ENCODE measurements around the gene MDN1. TPM values are rescaled to one million over a fixed set of nuclear protein-coding genes. Genes with fewer than 3 reads are reported as not detected.

MDN1 gene
- total and polyA plus RNA-seq, 2 of the 13 experiments (the other 11 are each of a cell fraction or from before 2014, with no cell fraction given), result 18.8 to 52.9 TPM

- TF ChIP-seq, protein P1, sequence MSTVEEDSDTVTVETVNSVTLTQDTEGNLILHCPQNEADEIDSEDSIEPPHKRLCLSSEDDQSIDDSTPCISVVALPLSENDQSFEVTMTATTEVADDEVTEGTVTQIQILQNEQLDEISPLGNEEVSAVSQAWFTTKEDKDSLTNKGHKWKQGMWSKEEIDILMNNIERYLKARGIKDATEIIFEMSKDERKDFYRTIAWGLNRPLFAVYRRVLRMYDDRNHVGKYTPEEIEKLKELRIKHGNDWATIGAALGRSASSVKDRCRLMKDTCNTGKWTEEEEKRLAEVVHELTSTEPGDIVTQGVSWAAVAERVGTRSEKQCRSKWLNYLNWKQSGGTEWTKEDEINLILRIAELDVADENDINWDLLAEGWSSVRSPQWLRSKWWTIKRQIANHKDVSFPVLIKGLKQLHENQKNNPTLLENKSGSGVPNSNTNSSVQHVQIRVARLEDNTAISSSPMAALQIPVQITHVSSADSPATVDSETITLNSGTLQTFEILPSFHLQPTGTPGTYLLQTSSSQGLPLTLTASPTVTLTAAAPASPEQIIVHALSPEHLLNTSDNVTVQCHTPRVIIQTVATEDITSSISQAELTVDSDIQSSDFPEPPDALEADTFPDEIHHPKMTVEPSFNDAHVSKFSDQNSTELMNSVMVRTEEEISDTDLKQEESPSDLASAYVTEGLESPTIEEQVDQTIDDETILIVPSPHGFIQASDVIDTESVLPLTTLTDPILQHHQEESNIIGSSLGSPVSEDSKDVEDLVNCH (CRISPR knock-in tag; IDR thresholded peaks at IDR 0.05), result no peak
- TF ChIP-seq ZNF577 (CRISPR knock-in tag; IDR thresholded peaks at IDR 0.05; ENCODE audit: borderline replicate concordance, low read depth) (no peak), MXI1 (IDR thresholded peaks at IDR 0.05; ENCODE audit: borderline replicate concordance, low read depth, low read length) (no peak), ZNF136 (CRISPR knock-in tag; IDR thresholded peaks at IDR 0.05; ENCODE audit: low read depth) (no peak)
Observed at GRCh38 chr6:89623749-89624148, 195.8 kb downstream of the MDN1 start (continued).

DNA sequence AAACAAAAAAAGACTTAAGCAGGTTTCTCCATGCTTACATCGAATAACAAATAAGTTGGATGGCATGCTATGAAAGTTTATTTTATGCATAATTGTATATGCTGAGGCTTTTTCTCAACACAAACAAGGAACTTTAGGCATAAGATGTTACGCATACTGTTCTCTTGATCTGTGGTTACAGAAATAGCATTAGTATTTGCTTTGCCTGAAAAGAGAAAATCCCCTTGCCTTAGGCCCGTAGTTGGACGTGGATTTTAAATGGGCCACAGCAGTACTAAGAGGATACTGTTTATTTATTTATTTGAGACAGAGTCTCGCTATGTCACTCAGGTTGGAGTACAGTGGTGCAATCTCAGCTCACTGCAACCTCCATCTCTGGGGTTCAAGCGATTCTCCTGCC, 200.0 kb downstream of the MDN1 start:
- intact Hi-C loops (cut with micrococcal nuclease; ENCODE audit: unreplicated experiment), result no loop called here
- Histone ChIP-seq H3K36me3 (replicated peaks in 1 of 2; ENCODE audit: control insufficient read depth in 1 of 2, insufficient read depth in 2 of 2, low read length in 2 of 2) (no peaks in the 10 kb centered on the region), H4K20me1 (ENCODE audit: insufficient read depth, low read length) (no peaks in the 10 kb centered on the region), H3K4me3 (replicated peaks in 1 of 3; ENCODE audit: insufficient read depth in 1 of 3, low read depth in 2 of 3, low read length in 3 of 3) (no peak overlapping the region), H2AFZ (ENCODE audit: low read length) (no peak overlapping the region), H3K79me2 (ENCODE audit: insufficient read depth, low read length) (no peaks in the 10 kb centered on the region), H3K4me2 (ENCODE audit: low read depth, low read length) (no peak overlapping the region), H3K27ac (ENCODE audit: extremely low read length, insufficient read depth, low read length) (no peak overlapping the region), H3K9me3 (ENCODE audit: low read length) (no peaks in the 10 kb centered on the region), H3K4me1 (ENCODE audit: insufficient read depth, low read length) (no peaks in the 10 kb centered on the region), H3K27me3 (ENCODE audit: control insufficient read depth in 1 of 2, insufficient read depth in 2 of 2, low read length in 2 of 2) (peaks cover 0 to 6% of the 10 kb centered on the region in 2 experiments; a peak in 1 of 5 replicates), H3K9ac (ENCODE audit: insufficient read depth, low read depth, low read length) (no peak overlapping the region)
- 16% methylated on average over 5 of the region's 6 CpGs for WGBS (ENCODE audit: low lambda C conversion rate)
- DNase-seq (ENCODE audit: low spot score), result no peak
- no peak for ATAC-seq
- TF ChIP-seq ZNF543 (CRISPR knock-in tag; IDR thresholded peaks at IDR 0.05) (no peak), BCL6 (CRISPR knock-in tag; IDR thresholded peaks at IDR 0.05) (peak; percentile 65), RFX3 (CRISPR knock-in tag; IDR thresholded peaks at IDR 0.05) (no peak), TFDP2 (CRISPR knock-in tag; IDR thresholded peaks at IDR 0.05) (no peak), ZNF142 (CRISPR knock-in tag; IDR thresholded peaks at IDR 0.05) (no peak)
- TF ChIP-seq, protein P2, sequence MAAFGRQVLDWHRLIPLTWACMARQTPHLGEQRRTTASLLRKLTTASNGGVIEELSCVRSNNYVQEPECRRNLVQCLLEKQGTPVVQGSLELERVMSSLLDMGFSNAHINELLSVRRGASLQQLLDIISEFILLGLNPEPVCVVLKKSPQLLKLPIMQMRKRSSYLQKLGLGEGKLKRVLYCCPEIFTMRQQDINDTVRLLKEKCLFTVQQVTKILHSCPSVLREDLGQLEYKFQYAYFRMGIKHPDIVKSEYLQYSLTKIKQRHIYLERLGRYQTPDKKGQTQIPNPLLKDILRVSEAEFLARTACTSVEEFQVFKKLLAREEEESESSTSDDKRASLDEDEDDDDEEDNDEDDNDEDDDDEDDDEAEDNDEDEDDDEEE (CRISPR knock-in tag; IDR thresholded peaks at IDR 0.05), result no peak
- ChIA-PET CTCF (ENCODE audit: low intra/inter-chr PET ratio, low total read pairs) (no interaction called here), POLR2A (no interaction called here)
- FAIRE-seq, result no peak
- in situ Hi-C loops (cut with HindIII; ENCODE audit: extremely low pct_ligation_motif_present, low pct_unique_long_range_greater_than_20kb), result no loop called here
- no TSS peak for BruUV-seq (replicated peaks)

Measured in HepG2 (cell line).